Ovary (tissue), 3 donors: Measurements from ENCODE around the gene ROS1.

ENCODE experiments used
- EP300 ChIP-seq: sonication (generic); formaldehyde crosslinking; IDR thresholded peaks from one replicate; pipeline ENCODE4 v1.6.1; 2017; ENCODE audit warnings: antibody characterized with exemption
- POLR2A ChIP-seq: fragments of 450-650 bp; IDR thresholded peaks from one replicate; pipeline ENCODE4 v1.6.1; 2017; ENCODE audit warnings: antibody characterized with exemption, mild to moderate bottlenecking, moderate library complexity
- TF ChIP-seq, protein P1 (sequence below), 3 donors: fragments of 450-650 bp in 2 of 3; fragments of 200-600 bp in 1 of 3; IDR thresholded peaks; one replicate each; pipeline versions ENCODE4 v1.5.1 to v1.8.0; 2016 to 2022; ENCODE audit warnings: antibody characterized with exemption in 3 of 3, mild to moderate bottlenecking in 1 of 3
- donor health status: DM: no; HTN: no; CAD: no.

GRCh38 chr6:117395164-117395563 is 30.6 kb downstream of the ROS1 start:
- TF ChIP-seq POLR2A: no peak
- TF ChIP-seq, protein P1, sequence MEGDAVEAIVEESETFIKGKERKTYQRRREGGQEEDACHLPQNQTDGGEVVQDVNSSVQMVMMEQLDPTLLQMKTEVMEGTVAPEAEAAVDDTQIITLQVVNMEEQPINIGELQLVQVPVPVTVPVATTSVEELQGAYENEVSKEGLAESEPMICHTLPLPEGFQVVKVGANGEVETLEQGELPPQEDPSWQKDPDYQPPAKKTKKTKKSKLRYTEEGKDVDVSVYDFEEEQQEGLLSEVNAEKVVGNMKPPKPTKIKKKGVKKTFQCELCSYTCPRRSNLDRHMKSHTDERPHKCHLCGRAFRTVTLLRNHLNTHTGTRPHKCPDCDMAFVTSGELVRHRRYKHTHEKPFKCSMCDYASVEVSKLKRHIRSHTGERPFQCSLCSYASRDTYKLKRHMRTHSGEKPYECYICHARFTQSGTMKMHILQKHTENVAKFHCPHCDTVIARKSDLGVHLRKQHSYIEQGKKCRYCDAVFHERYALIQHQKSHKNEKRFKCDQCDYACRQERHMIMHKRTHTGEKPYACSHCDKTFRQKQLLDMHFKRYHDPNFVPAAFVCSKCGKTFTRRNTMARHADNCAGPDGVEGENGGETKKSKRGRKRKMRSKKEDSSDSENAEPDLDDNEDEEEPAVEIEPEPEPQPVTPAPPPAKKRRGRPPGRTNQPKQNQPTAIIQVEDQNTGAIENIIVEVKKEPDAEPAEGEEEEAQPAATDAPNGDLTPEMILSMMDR (IDR thresholded peaks at IDR 0.05): no peak
- TF ChIP-seq EP300: no peak
